HCEC 1CT (cell line): ENCODE results near the gene GFRA1.
A peak's percentile ranks its signal among the peaks of the same experiment; 100 is the strongest.

ENCODE experiments used
- DNase-seq: peaks from one replicate; pipeline ENCODE4 v3.0.0-alpha.2; 2017

The GFRA1 gene

DNA sequence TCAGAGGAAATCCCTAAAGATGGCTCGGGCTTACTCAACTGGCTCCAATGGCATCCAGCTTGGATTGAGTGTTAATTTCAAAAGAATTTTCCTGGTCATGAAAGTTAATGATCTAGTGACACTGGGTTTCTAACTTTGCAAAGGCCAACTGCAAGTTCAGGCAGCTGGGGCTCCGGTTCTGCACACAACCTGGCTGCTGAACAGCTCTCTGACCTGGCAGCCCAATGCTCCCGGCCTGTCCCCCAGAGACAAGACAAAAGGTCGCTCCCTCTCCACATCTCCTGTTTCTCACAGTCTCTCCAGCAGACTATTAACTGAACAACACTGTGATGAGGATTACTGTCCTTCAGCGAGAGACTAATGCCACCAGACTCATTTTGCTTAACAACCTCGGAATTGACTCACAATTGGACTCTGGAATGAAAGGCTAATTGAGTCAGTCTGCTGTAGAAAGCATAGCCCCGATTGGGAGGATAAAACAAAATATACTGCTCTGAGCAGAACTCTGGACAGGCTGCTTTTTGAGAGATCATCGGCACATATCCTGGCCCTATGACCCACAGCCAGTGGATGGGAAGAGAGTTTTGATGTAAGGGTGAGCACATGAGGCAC is 174.5 kb downstream of the GFRA1 start:
- DNase-seq = no peak

DNA sequence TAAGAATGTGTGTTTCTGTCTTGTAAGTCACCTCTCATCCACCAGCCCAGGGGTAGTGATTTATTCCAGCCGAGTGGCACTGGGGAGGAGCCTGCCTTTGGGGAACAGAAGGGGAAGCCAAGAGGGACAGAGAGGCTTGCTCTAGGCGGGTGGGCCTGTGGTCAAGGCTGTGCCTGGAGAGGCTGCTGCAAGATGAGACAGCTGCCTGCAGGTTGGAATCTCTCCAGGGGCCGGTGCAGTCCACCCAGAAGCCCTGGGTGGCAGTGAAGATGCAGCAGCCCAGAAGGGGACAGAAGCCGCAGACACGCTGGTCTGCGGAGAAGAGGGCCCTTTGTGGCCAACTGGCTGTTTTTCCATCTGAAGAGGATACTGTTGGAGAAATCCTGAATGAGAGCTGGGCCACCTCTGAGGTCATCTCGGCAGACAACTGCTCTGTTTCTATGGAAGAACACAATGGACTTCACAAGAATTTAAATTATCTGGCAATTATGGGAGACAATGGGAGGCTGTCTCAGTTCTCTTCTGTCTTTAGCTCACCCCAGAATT is 175.7 kb downstream of the GFRA1 start:
- no peak for DNase-seq

DNA sequence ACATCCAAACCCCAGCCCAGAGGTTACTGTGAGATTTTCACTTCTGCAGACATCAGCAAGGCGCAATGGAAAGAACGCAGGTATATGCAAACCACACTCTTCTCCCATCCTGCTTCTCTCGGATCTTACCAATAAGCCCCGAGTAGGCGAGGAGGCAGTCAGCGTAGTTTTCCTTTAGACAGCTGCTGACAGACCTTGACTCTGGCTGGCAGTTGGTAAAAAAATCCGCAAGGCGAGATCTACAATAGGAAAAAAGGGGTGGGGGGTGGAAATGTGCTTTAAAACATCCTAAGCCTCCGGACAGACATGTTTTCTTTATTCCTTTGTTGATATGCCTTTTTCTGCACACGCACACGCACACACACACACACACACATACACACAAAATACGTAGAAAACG is 176.5 kb downstream of the GFRA1 start:
- DNase-seq = no peak

DNA sequence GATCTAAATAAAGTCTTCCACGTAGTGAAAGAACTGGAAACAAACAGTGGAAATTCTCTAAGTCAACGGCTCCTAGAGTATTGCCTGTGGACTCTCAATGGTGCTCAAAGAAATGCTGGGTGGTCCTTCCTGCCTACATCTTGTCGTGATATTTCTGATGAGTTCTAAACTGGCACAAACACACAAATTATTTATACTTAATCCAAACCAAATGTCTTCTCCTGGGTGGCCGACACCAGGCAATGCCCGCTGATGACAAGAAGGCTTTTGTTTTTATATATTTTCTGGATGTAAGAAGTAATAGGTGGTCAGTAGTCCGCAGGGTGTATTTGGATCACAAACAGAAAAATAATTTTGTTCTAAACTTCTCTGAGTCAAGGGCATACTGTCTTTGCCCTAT is 178.7 kb downstream of the GFRA1 start:
- no peak for DNase-seq

DNA sequence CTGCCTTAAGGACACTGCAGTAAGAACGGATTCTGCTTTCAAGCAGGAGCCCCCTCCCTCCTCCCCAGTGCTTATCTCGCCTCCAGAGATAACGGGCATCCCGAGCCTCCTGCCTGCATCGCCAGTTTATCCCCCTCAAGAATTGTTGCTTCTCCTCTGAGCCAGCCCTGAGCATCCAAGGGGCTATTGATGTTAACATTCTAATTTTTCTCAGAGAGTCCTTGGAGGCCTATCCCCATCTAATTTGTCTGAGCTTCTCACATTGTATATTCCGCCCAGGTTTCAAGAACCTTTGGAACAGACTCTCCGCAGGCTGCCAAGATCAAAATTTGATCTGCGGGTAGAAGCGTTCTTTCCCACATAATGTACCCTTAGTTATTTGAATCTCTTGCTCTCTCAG is 180.0 kb downstream of the GFRA1 start:
- no peak for DNase-seq

DNA sequence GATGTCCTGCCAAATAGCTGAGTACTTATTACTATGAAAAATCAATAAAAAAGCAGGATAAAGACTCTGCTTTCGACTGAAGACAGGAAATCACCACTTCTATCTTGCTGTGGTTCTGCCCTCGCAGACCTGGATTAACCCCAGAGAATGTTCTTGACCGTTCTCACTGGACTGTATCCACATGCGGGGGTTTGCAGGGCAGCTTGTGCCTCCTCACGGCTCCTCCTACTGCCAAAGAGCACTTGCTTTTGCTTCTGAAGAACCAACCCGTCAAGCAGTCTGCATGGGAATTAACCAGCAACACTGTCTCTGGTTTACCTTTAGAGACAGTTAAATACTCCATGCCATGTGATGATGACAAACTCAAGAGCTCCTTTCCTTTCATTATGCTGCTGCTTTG is 184.0 kb downstream of the GFRA1 start:
- DNase-seq = no peak

DNA sequence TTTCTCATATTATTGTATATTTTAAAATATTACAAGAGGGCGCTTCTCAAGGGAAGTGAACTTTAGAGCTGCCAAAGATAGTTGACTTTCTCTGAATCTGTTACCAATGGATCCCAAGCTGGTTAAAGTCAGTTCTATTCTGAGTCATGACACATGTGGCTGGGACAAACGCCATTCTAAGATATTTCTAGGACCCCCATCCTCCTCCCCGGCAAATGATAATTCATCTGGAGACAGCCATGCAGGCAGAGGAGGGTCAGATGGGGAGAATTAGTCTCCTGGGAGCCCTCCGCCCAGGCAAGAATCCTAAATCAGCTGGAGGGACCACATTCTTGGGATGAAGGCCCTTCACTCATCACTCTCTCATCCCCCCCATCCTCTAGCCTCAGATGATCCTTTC is 187.7 kb downstream of the GFRA1 start:
- no peak for DNase-seq

DNA sequence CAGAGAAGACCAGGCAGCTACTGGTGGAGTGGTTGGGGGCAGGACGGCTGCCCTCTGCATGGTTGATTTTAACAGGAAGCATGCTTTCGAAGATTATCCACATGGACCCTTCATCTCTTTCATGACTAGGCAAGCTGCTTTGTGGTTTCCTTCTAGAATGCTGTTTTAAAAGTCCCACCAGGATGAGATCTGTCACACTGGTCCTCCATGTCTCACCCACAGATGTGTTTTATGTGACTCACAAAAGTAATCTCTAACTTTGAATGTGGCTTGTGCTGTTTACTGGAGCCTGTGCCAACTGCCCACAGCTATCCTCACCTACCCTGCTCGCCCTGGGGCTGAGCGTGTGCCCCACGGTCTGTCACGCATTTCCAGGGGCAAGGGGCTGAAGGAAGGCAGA is 188.8 kb downstream of the GFRA1 start:
- no peak for DNase-seq

DNA sequence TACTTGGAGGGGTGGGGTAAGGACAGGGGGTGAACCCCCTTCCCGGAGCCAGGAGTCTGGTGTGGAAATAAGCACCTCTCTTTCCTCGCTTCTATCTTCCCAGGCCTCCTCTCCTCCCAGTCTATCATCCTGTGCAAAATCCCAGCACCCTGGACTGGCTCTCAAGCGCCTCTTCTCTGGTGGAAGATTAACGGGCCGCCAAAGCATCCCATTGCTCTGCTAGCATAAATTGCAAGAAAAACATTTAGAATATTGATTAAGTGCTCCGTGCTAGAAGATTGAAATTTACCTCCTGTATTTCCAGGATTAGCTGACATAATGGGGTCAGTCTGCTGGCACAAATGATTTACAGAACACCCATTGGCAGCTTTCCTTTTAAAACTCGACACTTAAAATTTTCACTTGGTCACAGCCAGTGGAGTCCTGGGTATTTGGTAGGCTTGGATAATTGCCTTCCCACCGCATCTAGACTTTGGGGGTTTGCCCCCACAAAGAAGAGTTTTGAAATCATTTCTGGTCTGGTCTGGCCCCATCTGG is 189.7 kb downstream of the GFRA1 start:
- no peak for DNase-seq

DNA sequence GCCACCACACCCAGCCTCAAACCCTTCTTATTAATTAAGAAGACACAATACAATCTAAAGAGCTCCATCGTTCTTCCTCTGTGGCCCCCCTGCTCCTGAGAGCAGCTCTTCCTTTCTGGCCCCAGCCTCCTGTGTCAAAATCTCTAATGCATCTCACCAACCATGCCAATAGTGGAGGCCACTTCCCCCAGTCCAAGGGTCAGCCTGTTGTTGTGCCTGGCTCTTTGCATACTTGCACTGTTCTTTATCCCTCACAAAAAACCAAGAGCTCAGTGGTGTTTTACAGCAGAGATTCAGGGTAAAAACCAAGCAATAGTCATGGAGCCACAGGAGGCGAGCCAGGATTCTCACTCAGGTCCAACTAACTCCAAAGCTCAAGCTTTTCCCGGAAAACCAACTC is 190.2 kb downstream of the GFRA1 start:
- no peak for DNase-seq

DNA sequence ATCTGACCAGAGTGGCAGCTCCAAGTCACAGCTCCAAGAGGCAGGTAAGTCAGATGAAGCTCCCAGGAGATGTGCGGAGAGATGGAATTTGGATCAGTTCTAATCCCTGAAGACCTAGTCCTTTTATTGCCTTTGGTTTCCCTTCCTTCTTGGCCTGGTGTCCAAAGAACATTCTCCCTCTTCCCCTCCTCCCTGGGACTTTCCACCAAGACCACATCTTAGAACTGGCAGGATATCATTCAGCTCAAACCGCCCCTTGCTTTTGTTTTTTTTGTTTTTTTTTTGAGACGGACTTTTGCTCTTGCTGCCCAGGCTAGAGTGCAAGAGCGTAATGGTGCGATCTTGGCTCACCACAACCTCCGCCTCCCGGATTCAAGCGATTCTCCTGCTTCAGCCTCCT is 190.8 kb downstream of the GFRA1 start:
- no peak for DNase-seq

DNA sequence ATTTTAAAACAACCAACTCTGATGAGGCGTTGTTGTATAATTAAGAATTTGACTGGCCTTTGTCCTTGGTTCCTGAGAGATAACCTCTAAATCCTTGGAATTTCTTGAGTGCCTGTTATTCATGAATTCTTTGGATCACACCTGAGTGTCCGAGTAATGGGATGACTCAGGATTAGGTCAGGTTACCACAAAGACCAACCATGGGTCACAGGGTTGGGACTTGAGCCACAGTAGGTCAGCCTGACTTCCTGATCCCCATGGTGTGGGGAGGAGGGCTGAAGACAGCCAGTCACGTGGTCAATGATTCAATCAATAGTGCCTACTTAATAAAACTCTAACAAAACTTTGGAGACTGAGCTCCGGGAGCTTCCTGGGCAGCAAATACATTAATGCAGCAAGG is 192.5 kb downstream of the GFRA1 start:
- peak; percentile 64 for DNase-seq

DNA sequence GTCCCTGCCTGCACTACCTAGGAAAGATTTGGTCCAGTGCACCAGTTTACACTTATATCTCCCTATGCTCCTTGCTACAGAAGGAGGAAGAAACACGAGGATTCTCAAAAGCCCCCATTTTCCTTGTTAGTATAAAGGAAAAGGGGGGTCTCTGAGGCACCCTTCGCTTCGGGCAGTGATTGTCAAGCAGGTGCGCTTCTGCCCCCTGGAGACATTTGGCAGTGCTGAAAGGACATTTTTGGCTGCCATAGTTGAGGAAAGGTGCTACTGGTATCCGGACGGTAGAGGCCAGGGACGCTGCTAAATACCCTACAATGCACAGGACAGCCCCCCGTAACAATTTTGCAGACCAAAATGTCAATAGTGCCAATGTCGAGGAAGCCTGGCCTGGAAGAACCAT is 193.7 kb downstream of the GFRA1 start:
- no peak for DNase-seq

DNA sequence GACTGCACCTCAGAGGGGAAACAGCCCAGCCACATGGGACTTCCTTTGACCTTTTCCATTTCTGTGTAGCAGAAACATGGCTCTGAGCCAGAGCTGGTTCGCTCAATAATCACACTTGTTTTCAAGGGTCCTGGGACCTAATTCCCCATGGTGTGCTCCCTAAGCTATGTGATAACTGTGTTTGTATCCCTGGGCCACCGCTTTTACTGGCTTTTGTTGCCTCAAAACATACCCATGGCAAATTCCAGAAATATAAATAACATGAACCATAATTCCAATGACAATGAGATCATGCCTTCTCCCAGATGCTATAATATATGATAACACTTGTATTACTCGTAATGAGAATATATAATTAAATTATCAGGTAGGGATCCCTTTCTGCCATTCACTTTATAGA is 196.4 kb downstream of the GFRA1 start:
- DNase-seq = no peak

DNA sequence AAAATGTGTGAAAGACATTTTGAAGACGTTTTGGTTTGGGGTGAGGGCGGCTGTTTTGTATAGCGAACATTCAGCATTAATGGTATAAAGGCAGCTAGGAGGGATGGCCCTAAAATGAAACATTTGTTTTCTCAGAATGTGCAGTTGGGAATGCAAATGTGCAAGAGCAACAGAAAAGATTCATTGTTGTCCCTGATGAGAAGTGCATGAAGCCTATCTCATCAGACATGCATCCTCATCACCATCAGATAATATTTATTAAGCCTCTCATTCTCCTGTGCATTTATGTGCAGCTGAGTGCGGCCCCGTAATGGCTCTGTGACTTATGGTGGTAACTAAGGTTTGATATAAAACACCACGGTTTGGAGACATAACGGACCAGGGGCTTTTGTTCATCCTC is 199.5 kb downstream of the GFRA1 start:
- DNase-seq = no peak

DNA sequence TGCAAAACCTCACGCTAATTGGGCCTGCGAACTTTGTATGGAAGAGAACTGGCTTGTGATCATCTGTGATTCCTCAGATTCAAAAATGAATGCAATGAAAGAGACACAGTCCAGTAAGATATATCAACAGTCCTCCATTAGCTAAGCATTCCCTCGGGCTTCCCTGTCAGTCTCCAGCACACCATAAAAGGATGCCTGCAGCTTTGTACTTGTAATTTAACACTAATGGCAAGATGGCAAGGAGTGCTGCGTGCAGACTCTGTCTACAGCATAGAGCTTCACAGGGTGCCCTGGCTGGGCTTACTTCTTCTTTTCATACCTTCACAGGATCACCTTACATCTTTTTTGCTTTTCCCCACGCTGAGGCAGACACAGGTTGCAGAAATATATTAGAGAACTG is 200.0 kb downstream of the GFRA1 start:
- DNase-seq = no peak

DNA sequence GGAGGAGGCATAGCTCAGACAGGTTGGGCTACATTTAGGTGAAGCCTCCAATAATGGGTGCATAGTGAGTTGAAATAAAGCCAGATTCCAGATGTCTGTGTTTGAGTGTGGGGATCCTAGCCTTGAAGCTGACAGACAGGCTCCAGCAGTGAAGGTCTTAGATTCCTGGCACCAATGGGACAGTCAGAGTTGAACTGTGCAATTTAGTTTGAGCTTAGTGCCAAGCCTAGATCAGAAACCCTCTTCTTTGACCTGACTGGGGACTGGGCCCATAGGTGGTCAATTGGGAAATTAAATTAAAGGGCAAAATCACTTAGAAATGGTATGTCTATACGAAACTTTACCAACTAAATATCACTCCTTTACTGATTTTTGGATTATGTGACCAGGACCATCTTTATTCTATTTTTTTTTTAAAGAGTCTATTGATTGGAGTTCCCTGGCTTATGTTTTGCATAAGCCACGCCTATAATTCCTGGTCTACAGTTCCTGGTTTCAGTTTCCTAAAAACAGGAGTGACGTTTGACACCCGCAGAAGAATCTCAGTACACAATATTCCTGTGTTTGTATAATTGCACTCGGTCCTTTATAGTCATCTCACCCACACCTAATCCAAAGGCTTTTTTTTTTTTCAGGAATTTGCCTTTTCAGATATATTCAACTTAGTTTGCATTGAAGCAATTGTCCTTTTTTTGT is 201.4 kb downstream of the GFRA1 start:
- DNase-seq = no peak

DNA sequence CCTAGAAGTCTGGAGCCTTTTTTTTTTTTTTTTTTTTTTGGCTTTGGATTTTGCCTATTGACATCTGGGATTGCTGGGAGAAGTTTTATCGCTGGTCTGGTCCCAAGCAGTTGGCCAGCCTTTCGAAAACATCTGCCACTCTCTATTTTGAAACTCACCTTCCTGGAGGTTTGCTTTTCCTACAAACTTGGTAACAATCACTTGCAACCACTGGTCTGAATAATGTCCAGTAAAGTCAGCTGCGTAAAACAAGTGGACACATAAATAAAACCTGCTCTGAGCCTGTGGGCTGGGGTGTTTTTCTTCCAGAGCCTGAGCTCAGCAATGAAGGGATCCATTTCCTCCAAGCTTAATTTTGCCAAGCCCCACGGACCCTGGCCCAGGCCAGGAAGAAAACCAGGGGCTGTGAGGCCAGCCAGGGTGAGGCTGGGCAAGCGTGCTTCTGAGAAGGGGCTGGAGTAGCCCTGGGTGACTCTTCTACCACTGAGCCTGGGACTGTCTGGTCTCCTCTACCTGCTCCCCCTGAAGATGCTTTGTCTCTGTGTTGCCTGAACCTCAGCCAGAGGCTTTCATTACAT is 202.2 kb downstream of the GFRA1 start:
- no peak for DNase-seq

DNA sequence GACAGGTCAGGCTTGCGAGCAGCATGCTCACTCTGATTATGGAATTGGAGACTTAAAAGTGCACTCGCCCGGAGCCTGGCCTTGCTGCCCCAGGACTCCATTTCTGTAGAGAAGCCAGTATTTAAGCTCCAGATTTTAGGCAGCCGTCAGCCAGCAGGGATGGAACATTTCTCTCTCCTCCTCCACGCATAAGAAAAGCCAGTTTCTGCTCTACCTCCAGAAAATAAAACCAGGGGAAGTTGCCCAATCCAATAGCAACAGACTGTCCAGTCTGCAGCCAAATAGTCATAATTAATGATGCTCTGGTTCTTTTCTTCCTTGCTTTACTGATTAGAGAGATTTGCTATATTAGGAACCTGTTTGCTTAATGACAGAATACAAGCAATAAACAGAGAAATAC is 203.2 kb downstream of the GFRA1 start:
- no peak for DNase-seq

DNA sequence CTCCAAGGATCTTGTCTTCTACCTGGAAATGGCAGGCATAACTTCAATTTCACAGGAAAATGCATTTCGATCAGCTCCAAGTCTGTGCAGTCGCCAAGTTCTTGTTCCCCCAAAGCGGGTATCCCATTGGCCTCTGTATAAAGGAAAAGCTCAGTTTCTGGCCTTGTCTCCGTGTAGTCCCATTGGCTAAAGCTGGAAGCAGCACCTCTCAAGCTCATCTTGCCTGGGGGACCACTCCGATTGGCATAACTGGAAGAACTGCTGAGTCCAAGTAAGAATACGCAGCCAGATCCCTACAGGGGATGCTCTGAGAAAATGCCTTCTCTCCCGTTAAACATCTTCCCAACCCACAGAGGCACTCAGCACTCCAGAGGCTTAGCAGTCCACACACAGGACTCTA is 205.2 kb downstream of the GFRA1 start:
- DNase-seq = no peak

DNA sequence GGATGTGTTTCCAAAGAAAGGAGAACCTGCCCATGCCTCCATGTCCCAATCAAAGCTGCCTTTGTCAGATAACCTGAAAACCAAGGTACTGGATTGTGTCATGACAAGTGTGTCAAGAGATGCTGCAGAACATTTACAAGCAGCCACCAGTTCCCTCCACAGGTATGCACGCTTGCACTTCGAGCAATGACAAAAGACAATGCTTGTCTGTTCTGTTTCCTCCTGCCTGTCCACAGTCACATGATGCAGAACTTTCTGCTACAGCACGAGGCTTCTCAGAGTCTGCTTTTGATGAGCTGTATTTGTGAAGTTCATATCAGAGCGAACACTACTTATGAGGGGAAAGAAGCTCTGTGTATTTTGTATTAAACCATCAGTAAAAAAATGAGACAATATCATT is 209.9 kb downstream of the GFRA1 start:
- no peak for DNase-seq

DNA sequence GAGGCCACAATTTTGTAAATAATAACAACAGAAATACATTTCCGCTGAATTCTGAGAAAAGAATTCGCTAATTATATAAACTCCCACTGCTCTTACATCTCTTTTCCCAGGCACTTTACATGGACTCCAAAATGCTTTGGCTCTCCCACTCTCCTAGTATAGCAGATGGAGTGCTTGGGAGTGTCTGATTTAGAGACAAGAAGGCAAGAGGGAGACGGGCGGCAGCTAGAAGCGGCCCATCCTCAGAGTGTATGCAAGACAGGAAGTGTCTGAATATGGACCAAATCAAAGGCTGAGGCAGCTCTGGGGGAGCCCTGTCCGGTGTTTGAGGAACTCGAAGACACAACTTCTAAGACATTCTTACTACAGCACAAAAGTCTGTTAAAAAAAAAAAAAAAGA is 212.1 kb downstream of the GFRA1 start:
- DNase-seq = no peak

DNA sequence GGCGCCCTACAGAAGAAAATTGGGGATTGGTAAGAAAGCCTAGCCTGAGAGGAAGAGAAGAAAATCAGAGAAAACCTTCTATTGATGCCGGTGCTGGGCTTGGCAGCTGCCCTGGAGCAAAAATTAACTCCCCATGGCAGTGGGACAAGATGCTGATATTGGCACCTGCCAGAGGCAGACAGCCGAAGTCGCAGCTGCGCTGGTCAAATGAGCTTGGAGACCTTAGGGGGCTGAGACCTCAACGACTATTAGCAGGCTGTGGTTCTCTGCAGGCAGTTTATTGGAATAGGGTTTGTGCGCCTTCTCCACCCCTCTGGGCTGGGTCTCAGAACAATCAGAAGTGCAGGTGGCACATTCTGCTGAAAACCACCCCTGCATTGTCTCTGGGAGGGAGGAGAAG is 213.7 kb downstream of the GFRA1 start:
- no peak for DNase-seq
